HCT116 (cell line): ENCODE measurements around the gene MAP3K20. TPM values are rescaled to one million over a fixed set of nuclear protein-coding genes. Genes with fewer than 3 reads are reported as not detected.

Experiments
- ATAC-seq: fragments of 200-7000 bp; cut with Tn5 transposase; 2 replicates; pipeline ENCODE4 v1.9.1; 2020; ENCODE audit warnings: mild to moderate bottlenecking, moderate library complexity
- BruUV-seq: library from RNA; stranded (reverse); fragments of 400-500 nt; replicated peaks from 2 replicates; lab custom pipeline; 2021; lab: Mats Ljungman, UMichigan
- CTCF ChIA-PET: fragments of 300-600 bp; sonication (Branson Sonifier 250); formaldehyde crosslinking; loops from one replicate; lab custom pipeline; 2021; ENCODE audit warnings: antibody characterized with exemption; lab: Charles Lee
- POLR2A ChIA-PET: fragments of 300-600, 350-600 bp; sonication (Branson Sonifier 250); formaldehyde crosslinking; loops from one replicate; lab custom pipeline; 2021; ENCODE audit warnings: antibody characterized with exemption; lab: Charles Lee
- RAD21 ChIA-PET, 2 experiments: fragments of 300-600 bp; sonication (Branson Sonifier 250); formaldehyde crosslinking; loops; one replicate each; lab custom pipeline; 2023; ENCODE audit warnings: low total read pairs in 2 of 2; ENCODE audit not compliant: uncharacterized antibody in 2 of 2, unreplicated experiment in 2 of 2, low non-redundant PET in 1 of 2; lab: Charles Lee
- DNase-seq: peaks from one replicate; pipeline ENCODE4 v3.0.0-alpha.2; 2010; ENCODE audit warnings: low read depth, low spot score
- H2AFZ ChIP-seq: fragments of 200-600 bp; shearing (Covaris generic), sonication (generic); 2 replicates; pipeline ENCODE4 v1.6.1; 2017; ENCODE audit warnings: low read depth, mixed run types, mixed read lengths, antibody characterized with exemption, low read length; ENCODE audit not compliant: poor library complexity, severe bottlenecking
- H3K27ac ChIP-seq: 2 replicates; pipeline ENCODE4 v1.5.1; 2012; ENCODE audit warnings: low read depth, low read length
- H3K27me3 ChIP-seq: fragments of 200-600 bp; sonication (generic); 2 replicates; pipeline ENCODE4 v1.6.1; 2016; ENCODE audit warnings: mixed run types, low read length, mixed read lengths; ENCODE audit not compliant: insufficient read depth
- H3K36me3 ChIP-seq, 2 experiments: fragments of 200-500 bp in 1 of 2; fragments of 200-600 bp in 1 of 2; sonication (Bioruptor generic) in 1 of 2; sonication (generic) in 1 of 2; 2 replicates each; pipeline versions ENCODE4 v1.5.1 to v1.6.1; 2014 to 2016; ENCODE audit warnings: low read length in 2 of 2, inconsistent platforms in 1 of 2, mixed read lengths in 1 of 2, mixed run types in 1 of 2; ENCODE audit not compliant: insufficient read depth in 2 of 2, control insufficient read depth in 1 of 2
- H3K4me1 ChIP-seq, 2 experiments: fragments of 200-600 bp in 1 of 2; sonication (generic) in 1 of 2; 2 replicates each; pipeline versions ENCODE4 v1.5.1 to v1.6.1; 2012 to 2017; ENCODE audit warnings: low read length in 2 of 2, inconsistent platforms in 1 of 2, mild to moderate bottlenecking in 1 of 2, mixed read lengths in 1 of 2, mixed run types in 1 of 2, moderate library complexity in 1 of 2; ENCODE audit not compliant: insufficient read depth in 2 of 2, control insufficient read depth in 1 of 2
- H3K4me2 ChIP-seq: fragments of 200-600 bp; sonication (generic); 2 replicates; pipeline ENCODE4 v1.6.1; 2017; ENCODE audit warnings: mixed run types, low read length, mixed read lengths
- H3K4me3 ChIP-seq, 2 experiments: fragments of 200-600 bp in 1 of 2; sonication (generic) in 1 of 2; replicated peaks in 1 of 2; 2 replicates each; pipeline ENCODE4 v1.5.1; 2011 to 2016; ENCODE audit warnings: low read length in 2 of 2, control low read depth in 1 of 2, low read depth in 1 of 2, mild to moderate bottlenecking in 1 of 2, mixed read lengths in 1 of 2, mixed run types in 1 of 2
- H3K79me2 ChIP-seq: fragments of 200-600 bp; sonication (generic); 2 replicates; pipeline ENCODE4 v1.6.1; 2017; ENCODE audit warnings: mild to moderate bottlenecking, mixed run types, low read length, moderate library complexity, mixed read lengths; ENCODE audit not compliant: insufficient read depth
- H3K9ac ChIP-seq: fragments of 200-600 bp; sonication (generic); 2 replicates; pipeline ENCODE4 v1.6.1; 2016; ENCODE audit warnings: low read length, mixed read lengths
- H3K9me2 ChIP-seq: fragments of 200-600 bp; sonication (generic), shearing (Covaris generic); 2 replicates; pipeline ENCODE4 v1.6.1; 2017; ENCODE audit warnings: mixed run types, mild to moderate bottlenecking, moderate library complexity; ENCODE audit not compliant: insufficient read depth
- H3K9me3 ChIP-seq, 2 experiments: fragments of 200-500 bp in 1 of 2; fragments of 200-600 bp in 1 of 2; sonication (Bioruptor generic) in 1 of 2; sonication (generic) in 1 of 2; 2 replicates each; pipeline ENCODE4 v1.6.1; 2014 to 2017; ENCODE audit warnings: low read length in 2 of 2, mixed read lengths in 2 of 2, inconsistent platforms in 1 of 2, low read depth in 1 of 2, mild to moderate bottlenecking in 1 of 2, mixed run types in 1 of 2, moderate library complexity in 1 of 2; ENCODE audit not compliant: control insufficient read depth in 1 of 2, insufficient read depth in 1 of 2
- H4K20me1 ChIP-seq: fragments of 200-600 bp; sonication (generic), shearing (Covaris generic); 2 replicates; pipeline ENCODE4 v1.6.1; 2017; ENCODE audit warnings: mixed run types, mild to moderate bottlenecking, moderate library complexity; ENCODE audit not compliant: insufficient read depth
- EGR1 ChIP-seq: IDR thresholded peaks from 2 replicates; pipeline ENCODE4 v1.6.1; 2012; ENCODE audit warnings: low read depth
- ELF1 ChIP-seq: IDR thresholded peaks from 2 replicates; pipeline ENCODE4 v1.6.1; 2012; ENCODE audit warnings: low read depth, borderline replicate concordance
- EZH2 ChIP-seq: fragments of 200-600 bp; sonication (generic); IDR thresholded peaks from 2 replicates; pipeline ENCODE4 v1.6.1; 2017; ENCODE audit warnings: antibody characterized with exemption, mixed run types
- JUND ChIP-seq: IDR thresholded peaks from 2 replicates; pipeline ENCODE4 v1.6.1; 2012
- POLR2A ChIP-seq: IDR thresholded peaks from 2 replicates; pipeline ENCODE4 v1.7.0; 2011; ENCODE audit warnings: borderline replicate concordance; ENCODE audit not compliant: insufficient read depth, insufficient read length; ENCODE audit errors: extremely low read depth
- POLR2AphosphoS5 ChIP-seq: IDR thresholded peaks from 2 replicates; pipeline ENCODE4 v1.6.1; 2011; ENCODE audit warnings: mild to moderate bottlenecking, low read depth, low read length, moderate library complexity
- RAD21 ChIP-seq: IDR thresholded peaks from 2 replicates; pipeline ENCODE4 v1.6.1; 2012; ENCODE audit warnings: low read depth, mild to moderate bottlenecking
- SIN3A ChIP-seq: IDR thresholded peaks from 2 replicates; pipeline ENCODE4 v1.6.1; 2012; ENCODE audit warnings: low read depth
- SP1 ChIP-seq: IDR thresholded peaks from 2 replicates; pipeline ENCODE4 v1.6.1; 2012; ENCODE audit warnings: low read depth
- SRF ChIP-seq: IDR thresholded peaks from 2 replicates; pipeline ENCODE4 v1.6.1; 2012; ENCODE audit warnings: low read depth
- TCF7L2 ChIP-seq: IDR thresholded peaks from 2 replicates; pipeline ENCODE4 v1.7.0; 2011; ENCODE audit warnings: borderline replicate concordance, inconsistent platforms; ENCODE audit not compliant: insufficient read depth, insufficient read length; ENCODE audit errors: extremely low read depth
- YY1 ChIP-seq: IDR thresholded peaks from 2 replicates; pipeline ENCODE4 v1.6.1; 2011; ENCODE audit warnings: low read length, low read depth, moderate library complexity, mild to moderate bottlenecking; ENCODE audit not compliant: insufficient replicate concordance; ENCODE audit errors: extremely low read depth
- ZFX ChIP-seq: fragments of 450-650 bp; IDR thresholded peaks from 2 replicates; pipeline ENCODE4 v1.6.1; 2017
- ZNF274 ChIP-seq: fragments of 200-500 bp; sonication (Bioruptor generic); IDR thresholded peaks from 2 replicates; pipeline ENCODE4 v1.6.1; 2014; ENCODE audit warnings: mild to moderate bottlenecking, low read depth, low read length, inconsistent platforms
- intact Hi-C: fragments of 100-400 bp; cut with micrococcal nuclease; formaldehyde crosslinking; loops from 2 replicates; pipeline ENCODE4 v1.10.0; 2022
- total RNA-seq: library from RNA; stranded (reverse); gene quantifications from one replicate; pipeline ENCODE4 v1.2.1, GENCODE V29; 2021; ENCODE audit not compliant: unreplicated experiment
- TF ChIP-seq, protein P1 (sequence below): IDR thresholded peaks from 2 replicates; pipeline ENCODE4 v1.6.1; 2012; ENCODE audit warnings: low read depth
- TF ChIP-seq, protein P2 (sequence below): IDR thresholded peaks from 2 replicates; pipeline ENCODE4 v1.6.1; 2011; ENCODE audit warnings: mild to moderate bottlenecking, low read length, moderate library complexity; ENCODE audit not compliant: insufficient replicate concordance; ENCODE audit errors: extremely low read depth

MAP3K20 gene
- total RNA-seq, 1 experiment from 2014 or later, result 40.0 TPM

DNA sequence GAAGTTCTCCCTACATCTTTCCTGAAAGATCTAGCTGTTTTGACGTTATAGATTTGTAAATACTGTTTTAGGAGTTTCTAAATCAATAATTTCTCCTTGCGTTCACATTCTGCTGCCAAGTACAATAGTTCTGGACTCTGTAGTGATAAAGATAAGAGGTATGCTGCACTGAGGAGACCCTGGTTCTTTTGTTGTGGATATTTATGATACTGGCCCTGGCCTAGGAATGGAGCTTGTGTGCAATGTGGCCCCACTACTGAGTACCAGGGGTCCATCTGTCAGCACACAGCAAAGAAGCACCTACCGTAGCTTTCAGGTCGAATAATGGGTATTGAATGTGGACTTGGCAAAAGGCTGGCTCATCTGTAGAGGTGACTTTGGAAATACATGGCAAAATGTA, 85.0 kb downstream of the MAP3K20 start:
- no TSS peak for BruUV-seq
- POLR2A ChIA-PET, result no interaction called here
- no peak overlapping the region for H3K4me2 ChIP-seq

More for the DNA sequence above, 85.0 kb downstream of the MAP3K20 start:
- Histone ChIP-seq H3K9me3 (no peaks in the 10 kb centered on the region), H4K20me1 (no peaks in the 10 kb centered on the region), H3K27ac (no peak overlapping the region), H3K27me3 (no peaks in the 10 kb centered on the region), H3K79me2 (no peaks in the 10 kb centered on the region), H3K9me2 (no peaks in the 10 kb centered on the region), H3K4me3 (no peak overlapping the region), H3K4me1 (peaks cover 0 to 13% of the 10 kb centered on the region in 2 experiments; a peak in 2 of 4 replicates), H3K9ac (no peak overlapping the region), H3K36me3 (no peaks in the 10 kb centered on the region), H2AFZ (no peak overlapping the region)
- RAD21 ChIA-PET, result no interaction called here
- no peak for DNase-seq
- CTCF ChIA-PET, result no interaction called here
- no peak for ATAC-seq
- TF ChIP-seq TCF7L2, result no peak
- TF ChIP-seq SP1, result no peak
- TF ChIP-seq ELF1, result no peak
- TF ChIP-seq SIN3A, result no peak
- no peak for TF ChIP-seq POLR2A
- no peak for TF ChIP-seq ZNF274
- TF ChIP-seq RAD21, result no peak
- no peak for TF ChIP-seq EZH2
- TF ChIP-seq, protein P1, sequence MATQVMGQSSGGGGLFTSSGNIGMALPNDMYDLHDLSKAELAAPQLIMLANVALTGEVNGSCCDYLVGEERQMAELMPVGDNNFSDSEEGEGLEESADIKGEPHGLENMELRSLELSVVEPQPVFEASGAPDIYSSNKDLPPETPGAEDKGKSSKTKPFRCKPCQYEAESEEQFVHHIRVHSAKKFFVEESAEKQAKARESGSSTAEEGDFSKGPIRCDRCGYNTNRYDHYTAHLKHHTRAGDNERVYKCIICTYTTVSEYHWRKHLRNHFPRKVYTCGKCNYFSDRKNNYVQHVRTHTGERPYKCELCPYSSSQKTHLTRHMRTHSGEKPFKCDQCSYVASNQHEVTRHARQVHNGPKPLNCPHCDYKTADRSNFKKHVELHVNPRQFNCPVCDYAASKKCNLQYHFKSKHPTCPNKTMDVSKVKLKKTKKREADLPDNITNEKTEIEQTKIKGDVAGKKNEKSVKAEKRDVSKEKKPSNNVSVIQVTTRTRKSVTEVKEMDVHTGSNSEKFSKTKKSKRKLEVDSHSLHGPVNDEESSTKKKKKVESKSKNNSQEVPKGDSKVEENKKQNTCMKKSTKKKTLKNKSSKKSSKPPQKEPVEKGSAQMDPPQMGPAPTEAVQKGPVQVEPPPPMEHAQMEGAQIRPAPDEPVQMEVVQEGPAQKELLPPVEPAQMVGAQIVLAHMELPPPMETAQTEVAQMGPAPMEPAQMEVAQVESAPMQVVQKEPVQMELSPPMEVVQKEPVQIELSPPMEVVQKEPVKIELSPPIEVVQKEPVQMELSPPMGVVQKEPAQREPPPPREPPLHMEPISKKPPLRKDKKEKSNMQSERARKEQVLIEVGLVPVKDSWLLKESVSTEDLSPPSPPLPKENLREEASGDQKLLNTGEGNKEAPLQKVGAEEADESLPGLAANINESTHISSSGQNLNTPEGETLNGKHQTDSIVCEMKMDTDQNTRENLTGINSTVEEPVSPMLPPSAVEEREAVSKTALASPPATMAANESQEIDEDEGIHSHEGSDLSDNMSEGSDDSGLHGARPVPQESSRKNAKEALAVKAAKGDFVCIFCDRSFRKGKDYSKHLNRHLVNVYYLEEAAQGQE, result no peak
- no peak for TF ChIP-seq YY1
- TF ChIP-seq, protein P2, sequence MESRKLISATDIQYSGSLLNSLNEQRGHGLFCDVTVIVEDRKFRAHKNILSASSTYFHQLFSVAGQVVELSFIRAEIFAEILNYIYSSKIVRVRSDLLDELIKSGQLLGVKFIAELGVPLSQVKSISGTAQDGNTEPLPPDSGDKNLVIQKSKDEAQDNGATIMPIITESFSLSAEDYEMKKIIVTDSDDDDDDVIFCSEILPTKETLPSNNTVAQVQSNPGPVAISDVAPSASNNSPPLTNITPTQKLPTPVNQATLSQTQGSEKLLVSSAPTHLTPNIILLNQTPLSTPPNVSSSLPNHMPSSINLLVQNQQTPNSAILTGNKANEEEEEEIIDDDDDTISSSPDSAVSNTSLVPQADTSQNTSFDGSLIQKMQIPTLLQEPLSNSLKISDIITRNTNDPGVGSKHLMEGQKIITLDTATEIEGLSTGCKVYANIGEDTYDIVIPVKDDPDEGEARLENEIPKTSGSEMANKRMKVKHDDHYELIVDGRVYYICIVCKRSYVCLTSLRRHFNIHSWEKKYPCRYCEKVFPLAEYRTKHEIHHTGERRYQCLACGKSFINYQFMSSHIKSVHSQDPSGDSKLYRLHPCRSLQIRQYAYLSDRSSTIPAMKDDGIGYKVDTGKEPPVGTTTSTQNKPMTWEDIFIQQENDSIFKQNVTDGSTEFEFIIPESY, result no peak
- TF ChIP-seq POLR2AphosphoS5, result no peak
- no peak for TF ChIP-seq SRF
- no peak for TF ChIP-seq JUND
- no peak for TF ChIP-seq EGR1
- no peak for TF ChIP-seq ZFX
- TF ChIP-seq, all 23 proteins: peak for 0
- intact Hi-C loops, result no loop called here
